IMR-90 (cell line): ENCODE data around the gene WNK1. TPM values are rescaled to one million over a fixed set of nuclear protein-coding genes. Genes with fewer than 3 reads are reported as not detected.

Source experiments
- ATAC-seq: fragments of 200-7000 bp; cut with Tn5 transposase; 2 replicates; pipeline ENCODE4 v1.9.1; 2020; ENCODE audit warnings: low read depth, mild to moderate bottlenecking, moderate library complexity
- BruUV-seq: library from RNA; stranded (reverse); fragments of 400-500 nt; replicated peaks from 2 replicates; lab custom pipeline; 2021; lab: Mats Ljungman, UMichigan
- CTCF ChIA-PET: fragments of 300-600 bp; formaldehyde crosslinking; extraction: SDS; loops from one replicate; lab custom pipeline; 2021; ENCODE audit warnings: antibody characterized with exemption; lab: Yijun Ruan, JAX
- POLR2A ChIA-PET: fragments of 300-600 bp; sonication (Branson Sonifier 250); formaldehyde crosslinking; loops from one replicate; lab custom pipeline; 2022; ENCODE audit warnings: antibody characterized with exemption; ENCODE audit not compliant: unreplicated experiment; lab: Charles Lee
- DNase-seq: peaks from one replicate; pipeline ENCODE4 v3.0.0; 2013
- H2AFZ ChIP-seq: replicated peaks from 2 replicates; pipeline ENCODE3; 2013; ENCODE audit warnings: low read length, mild to moderate bottlenecking; ENCODE audit not compliant: poor library complexity
- H2AK5ac ChIP-seq: 2 replicates; pipeline ENCODE4 v1.6.1; 2013; ENCODE audit warnings: low read depth, low read length, inconsistent platforms
- H2AK9ac ChIP-seq: replicated peaks from 2 replicates; pipeline ENCODE3; 2013; ENCODE audit warnings: mild to moderate bottlenecking, low read depth, low read length, moderate library complexity; ENCODE audit not compliant: poor library complexity
- H2BK120ac ChIP-seq: 2 replicates; pipeline ENCODE4 v1.6.1; 2013; ENCODE audit warnings: low read depth, low read length, inconsistent platforms
- H2BK15ac ChIP-seq: 3 replicates; pipeline ENCODE4 v1.6.1; 2013; ENCODE audit warnings: low read depth, low read length, inconsistent platforms
- H2BK20ac ChIP-seq: 2 replicates; pipeline ENCODE4 v1.6.1; 2013; ENCODE audit warnings: low read depth, mild to moderate bottlenecking, inconsistent platforms, low read length, moderate library complexity
- H2BK5ac ChIP-seq: 2 replicates; pipeline ENCODE4 v1.6.1; 2013; ENCODE audit warnings: mild to moderate bottlenecking, low read depth, low read length, inconsistent platforms; ENCODE audit not compliant: poor library complexity, severe bottlenecking
- H3K14ac ChIP-seq: replicated peaks from 2 replicates; pipeline ENCODE4 v1.6.1; 2013; ENCODE audit warnings: low read depth, low read length, inconsistent platforms
- H3K18ac ChIP-seq: 2 replicates; pipeline ENCODE4 v1.6.1; 2013; ENCODE audit warnings: low read depth, low read length, control low read depth
- H3K23ac ChIP-seq: 2 replicates; pipeline ENCODE4 v1.6.1; 2013; ENCODE audit warnings: low read depth, low read length, inconsistent platforms
- H3K27ac ChIP-seq: 2 replicates; pipeline ENCODE4 v1.5.1; 2013; ENCODE audit warnings: mild to moderate bottlenecking, control low read depth, low read length; ENCODE audit not compliant: insufficient read depth
- H3K27me3 ChIP-seq: 2 replicates; pipeline ENCODE4 v1.6.1; 2013; ENCODE audit warnings: low read length; ENCODE audit not compliant: control insufficient read depth, insufficient read depth
- H3K36me3 ChIP-seq: 2 replicates; pipeline ENCODE4 v1.6.1; 2013; ENCODE audit warnings: low read length, mixed read lengths; ENCODE audit not compliant: control insufficient read depth, insufficient read depth
- H3K4ac ChIP-seq: 2 replicates; pipeline ENCODE4 v1.6.1; 2013; ENCODE audit warnings: low read depth, low read length, inconsistent platforms
- H3K4me1 ChIP-seq: 2 replicates; pipeline ENCODE4 v1.6.1; 2013; ENCODE audit warnings: low read length, mixed read lengths; ENCODE audit not compliant: control insufficient read depth, insufficient read depth
- H3K4me2 ChIP-seq: 2 replicates; pipeline ENCODE4 v1.6.1; 2013; ENCODE audit warnings: low read depth, mild to moderate bottlenecking, control low read depth, low read length, moderate library complexity
- H3K4me3 ChIP-seq: 2 replicates; pipeline ENCODE4 v1.5.1; 2013; ENCODE audit warnings: low read depth, mild to moderate bottlenecking, control low read depth, low read length, moderate library complexity; ENCODE audit not compliant: insufficient read depth
- H3K56ac ChIP-seq: 2 replicates; pipeline ENCODE4 v1.6.1; 2013; ENCODE audit warnings: low read length, inconsistent platforms; ENCODE audit not compliant: insufficient read depth; ENCODE audit errors: extremely low read depth
- H3K79me1 ChIP-seq, 2 experiments: 2 replicates each; pipeline ENCODE4 v1.6.1; 2013; ENCODE audit warnings: low read length in 2 of 2, inconsistent platforms in 1 of 2, low read depth in 1 of 2
- H3K9ac ChIP-seq: 2 replicates; pipeline ENCODE4 v1.6.1; 2013; ENCODE audit warnings: low read depth, low read length, control low read depth
- H3K9me1 ChIP-seq: 2 replicates; pipeline ENCODE4 v1.6.1; 2013; ENCODE audit warnings: low read length, inconsistent platforms; ENCODE audit not compliant: insufficient read depth
- H3K9me3 ChIP-seq: 2 replicates; pipeline ENCODE4 v1.6.1; 2013; ENCODE audit warnings: low read length; ENCODE audit not compliant: control insufficient read depth, insufficient read depth
- H4K20me1 ChIP-seq: 2 replicates; pipeline ENCODE4 v1.6.1; 2013; ENCODE audit warnings: low read length, inconsistent platforms; ENCODE audit not compliant: insufficient read depth
- H4K5ac ChIP-seq: 2 replicates; pipeline ENCODE4 v1.6.1; 2013; ENCODE audit warnings: mild to moderate bottlenecking, low read depth, low read length, control low read depth
- H4K8ac ChIP-seq, 2 experiments: 2 replicates each; pipeline ENCODE4 v1.6.1; 2013; ENCODE audit warnings: low read depth in 2 of 2, low read length in 2 of 2, control low read depth in 1 of 2, inconsistent platforms in 1 of 2
- H4K91ac ChIP-seq: 2 replicates; pipeline ENCODE4 v1.6.1; 2013; ENCODE audit warnings: low read depth, low read length, inconsistent platforms; ENCODE audit not compliant: insufficient read depth
- CHD1 ChIP-seq: IDR thresholded peaks from 2 replicates; pipeline ENCODE4 v1.6.1; 2012; ENCODE audit warnings: low read depth, low read length, improper control_type of control experiment
- NFE2L2 ChIP-seq: fragments of 150-350 bp; IDR thresholded peaks from 2 replicates; pipeline ENCODE4 v1.6.1; 2016; ENCODE audit warnings: low read depth, mild to moderate bottlenecking, low read length
- WGBS, 2 experiments: methylation state at CpG; one replicate each; pipeline versions ENCODE4 v1.1.5 to v1.1.7; 2013; ENCODE audit warnings: missing lambda C conversion rate in 2 of 2; ENCODE audit not compliant: insufficient read length in 1 of 2; ENCODE audit errors: extremely low coverage in 2 of 2; 5-methylcytosine and 5-hydroxymethylcytosine counted together
- dilution Hi-C: fragments of 300-500 bp; cut with HindIII; formaldehyde crosslinking; loops from one replicate; pipeline ENCODE4 v1.14.3; 2018; ENCODE audit warnings: low sequenced_read_pairs; ENCODE audit not compliant: unreplicated experiment
- in situ Hi-C: fragments of 300-500 bp; cut with MboI; formaldehyde crosslinking; loops from 3 replicates; pipeline ENCODE4 v1.14.3; 2019; ENCODE audit warnings: low sequenced_read_pairs, inconsistent platforms, mixed read lengths
- intact Hi-C: fragments of 100-400 bp; cut with micrococcal nuclease; formaldehyde crosslinking; loops from 2 replicates; pipeline ENCODE4 v1.10.0; 2022
- polyA plus RNA-seq, 3 experiments: library from polyadenylated mRNA; depleted of rRNA; stranded (reverse); fragments of >200 nt; gene quantifications; 2 replicates each; pipeline ENCODE4 v1.2.3, GENCODE V29; 2012; ENCODE audit warnings: low replicate concordance in 1 of 3
- total RNA-seq: library from RNA; depleted of rRNA; stranded (reverse); fragments of >200 nt; gene quantifications from 2 replicates; pipeline ENCODE4 v1.2.3, GENCODE V29; 2012

The WNK1 gene
- total and polyA plus RNA-seq, 2 of the 4 experiments (the other 2 are of a cell fraction): 36.9 to 42.8 TPM

DNA sequence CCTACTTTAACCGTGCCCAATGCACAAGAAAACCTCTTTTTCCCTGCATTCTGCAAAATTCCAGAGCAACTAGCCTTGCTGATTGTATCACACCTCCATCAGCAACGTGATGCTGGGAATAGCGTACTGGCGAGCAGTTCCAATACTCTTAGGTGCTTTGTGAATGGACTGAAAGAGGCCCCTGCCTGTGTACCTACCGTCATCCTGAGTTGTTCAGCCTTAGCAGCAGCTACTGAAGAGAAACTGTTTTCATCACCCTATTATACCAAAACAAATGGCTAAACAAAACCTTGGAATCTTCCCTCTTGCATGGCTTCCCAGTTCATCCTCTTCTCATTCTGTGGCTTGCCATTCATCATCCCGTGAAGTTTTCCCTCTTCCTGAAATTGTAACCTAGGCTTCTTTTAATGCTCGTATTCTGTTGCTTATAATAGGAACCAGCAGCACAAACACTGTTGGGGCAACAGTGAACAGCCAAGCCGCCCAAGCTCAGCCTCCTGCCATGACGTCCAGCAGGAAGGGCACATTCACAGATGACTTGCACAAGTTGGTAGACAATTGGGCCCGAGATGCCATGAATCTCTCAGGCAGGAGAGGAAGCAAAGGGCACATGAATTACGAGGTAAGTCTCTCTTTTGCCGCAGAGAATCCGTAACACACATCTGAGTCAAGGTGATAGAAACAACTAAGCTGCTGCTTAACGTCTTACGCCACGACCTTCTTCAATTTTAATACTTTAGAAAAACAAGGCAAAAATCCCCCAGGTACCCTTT lies 155.2 kb downstream of the WNK1 start:
- Histone ChIP-seq H3K4me3 (no peak overlapping the region), H3K18ac (no peak overlapping the region), H3K27ac (no peak overlapping the region), H3K4me1 (no peaks in the 10 kb centered on the region), H3K4ac (no peak overlapping the region), H2BK20ac (no peak overlapping the region), H3K56ac (no peak overlapping the region), H3K9me1 (peaks cover 8% of the 10 kb centered on the region), H3K14ac (no peak overlapping the region), H3K27me3 (no peaks in the 10 kb centered on the region), H3K36me3 (peaks cover 60% of the 10 kb centered on the region), H4K5ac (no peak overlapping the region), H2AFZ (no peak overlapping the region), H2BK120ac (no peak overlapping the region), H3K79me1 (peaks cover 4 to 33% of the 10 kb centered on the region in 2 experiments), H2AK9ac (no peak overlapping the region), H4K8ac (no peak overlapping the region), H2BK15ac (no peak overlapping the region), H2BK5ac (no peak overlapping the region), H3K9me3 (no peaks in the 10 kb centered on the region), H4K20me1 (no peaks in the 10 kb centered on the region), H4K91ac (no peak overlapping the region), H2AK5ac (no peak overlapping the region), H3K23ac (no peak overlapping the region), H3K9ac (no peak overlapping the region), H3K4me2 (no peak overlapping the region)
- POLR2A ChIA-PET: no interaction called here
- dilution Hi-C loops (no loop called here), in situ Hi-C loops (loop anchor here (25.0 kb wide), 1 partner anchor 680 kb away; the partner anchor contains the start of gene FBXL14), intact Hi-C loops (no loop called here)
- no TSS peak for BruUV-seq
- ATAC-seq: no peak
- CTCF ChIA-PET: no interaction called here
- WGBS, 2 experiments: 97% methylated on average over 6 of the region's 16 CpGs; no CpG with 5 or more reads in 1 of the 2 experiments
- TF ChIP-seq NFE2L2 (no peak), CHD1 (no peak)
- DNase-seq: no peak
